CD14-positive monocyte (primary cell): ENCODE measurements around the gene SETBP1. TPM values are rescaled to one million over a fixed set of nuclear protein-coding genes. Genes with fewer than 3 reads are reported as not detected.
"Not testable (repeated sequence)": the region's sequence is repeated elsewhere in the genome, so short reads cannot be mapped to it uniquely, and the experiment has no call there.

Source experiments
- DNase-seq, 3 donors: peaks; one replicate each; pipeline ENCODE4 v3.0.0-alpha.2; 2011 to 2022
- H2AFZ ChIP-seq: 2 replicates; pipeline ENCODE4 v1.6.0; 2012; ENCODE audit warnings: mild to moderate bottlenecking, low read depth, low read length, inconsistent platforms; ENCODE audit not compliant: insufficient read depth, poor library complexity, severe bottlenecking
- H3K27ac ChIP-seq, 2 donors: 1 replicate in 1 of 2; 2 replicates in 1 of 2; pipeline ENCODE4 v1.5.1; 2012 to 2013; ENCODE audit warnings: low read length in 2 of 2, control low read depth in 1 of 2, inconsistent platforms in 1 of 2, low read depth in 1 of 2, mild to moderate bottlenecking in 1 of 2
- H3K27me3 ChIP-seq, 2 donors: one replicate each; pipeline versions ENCODE4 v1.6.0 to v1.6.1; 2011 to 2013; ENCODE audit warnings: low read length in 2 of 2; ENCODE audit not compliant: control insufficient read depth in 2 of 2, insufficient read depth in 2 of 2
- H3K36me3 ChIP-seq, 2 donors: replicated peaks in 1 of 2; 1 replicate in 1 of 2; 2 replicates in 1 of 2; pipeline versions ENCODE4 v1.5.1 to v1.6.1; 2012 to 2013; ENCODE audit warnings: low read length in 2 of 2, control low read depth in 1 of 2, inconsistent platforms in 1 of 2, mild to moderate bottlenecking in 1 of 2; ENCODE audit not compliant: insufficient read depth in 2 of 2, control insufficient read depth in 1 of 2
- H3K4me1 ChIP-seq, 2 donors: 1 replicate in 1 of 2; 2 replicates in 1 of 2; pipeline versions ENCODE4 v1.5.1 to v1.6.1; 2012 to 2013; ENCODE audit warnings: low read length in 2 of 2, control low read depth in 1 of 2, inconsistent platforms in 1 of 2, mild to moderate bottlenecking in 1 of 2, moderate library complexity in 1 of 2; ENCODE audit not compliant: insufficient read depth in 2 of 2, control insufficient read depth in 1 of 2
- H3K4me2 ChIP-seq: replicated peaks from 2 replicates; pipeline ENCODE3; 2012; ENCODE audit warnings: low read length, moderate library complexity, mild to moderate bottlenecking; ENCODE audit not compliant: poor library complexity, severe bottlenecking; ENCODE audit errors: extremely low read depth
- H3K4me3 ChIP-seq, 3 experiments: fragments of 200-600 bp in 1 of 3; sonication (generic) in 1 of 3; replicated peaks in 1 of 3; 1 replicate in 2 of 3; 2 replicates in 1 of 3; pipeline ENCODE4 v1.5.1; 2011 to 2013; ENCODE audit warnings: low read length in 3 of 3, mild to moderate bottlenecking in 3 of 3, control low read depth in 2 of 3, low read depth in 2 of 3, inconsistent platforms in 1 of 3, moderate library complexity in 1 of 3
- H3K79me2 ChIP-seq: 2 replicates; pipeline ENCODE4 v1.6.0; 2012; ENCODE audit warnings: mild to moderate bottlenecking, control low read depth, inconsistent platforms, low read length, moderate library complexity; ENCODE audit not compliant: insufficient read depth
- H3K9ac ChIP-seq: 2 replicates; pipeline ENCODE4 v1.6.0; 2017; ENCODE audit warnings: low read length, mild to moderate bottlenecking; ENCODE audit not compliant: insufficient read depth, poor library complexity, severe bottlenecking
- H3K9me3 ChIP-seq, 2 donors: replicated peaks in 1 of 2; 1 replicate in 1 of 2; 2 replicates in 1 of 2; pipeline versions ENCODE4 v1.5.1 to v1.6.1; 2012 to 2013; ENCODE audit warnings: low read length in 2 of 2, control low read depth in 1 of 2; ENCODE audit not compliant: control insufficient read depth in 1 of 2, insufficient read depth in 1 of 2
- H4K20me1 ChIP-seq: 2 replicates; pipeline ENCODE4 v1.6.0; 2012; ENCODE audit warnings: mild to moderate bottlenecking, low read length, control low read depth, moderate library complexity; ENCODE audit not compliant: insufficient read depth
- H3K27ac Mint-ChIP-seq, 7 donors: one replicate each; pipeline ENCODE4 v1.8.0; 2020; ENCODE audit warnings: mild to moderate bottlenecking in 7 of 7, mixed read lengths in 7 of 7, moderate library complexity in 6 of 7, inconsistent platforms in 2 of 7
- H3K27me3 Mint-ChIP-seq, 3 donors: one replicate each; pipeline ENCODE4 v1.8.0; 2021 to 2022; ENCODE audit warnings: low read depth in 3 of 3, mild to moderate bottlenecking in 3 of 3, mixed read lengths in 3 of 3, moderate library complexity in 3 of 3, inconsistent platforms in 1 of 3
- H3K36me3 Mint-ChIP-seq, 2 donors: one replicate each; pipeline ENCODE4 v1.8.0; 2020; ENCODE audit warnings: mixed read lengths in 2 of 2, inconsistent platforms in 1 of 2, mild to moderate bottlenecking in 1 of 2
- H3K4me1 Mint-ChIP-seq: one replicate; pipeline ENCODE4 v1.8.0; 2020; ENCODE audit warnings: mild to moderate bottlenecking, mixed read lengths
- H3K4me3 Mint-ChIP-seq, 2 donors: one replicate each; pipeline ENCODE4 v1.8.0; 2020; ENCODE audit warnings: mild to moderate bottlenecking in 2 of 2, mixed read lengths in 2 of 2, moderate library complexity in 1 of 2
- H3K9me3 Mint-ChIP-seq, 7 donors: one replicate each; pipeline ENCODE4 v1.8.0; 2020 to 2022; ENCODE audit warnings: mixed read lengths in 7 of 7, mild to moderate bottlenecking in 6 of 7, moderate library complexity in 6 of 7, inconsistent platforms in 2 of 7
- WGBS: methylation state at CpG from one replicate; pipeline ENCODE4 v1.1.5; 2013; ENCODE audit warnings: missing lambda C conversion rate; ENCODE audit not compliant: insufficient coverage; 5-methylcytosine and 5-hydroxymethylcytosine counted together
- intact Hi-C, 2 donors: fragments of 100-400 bp; cut with micrococcal nuclease; formaldehyde crosslinking; loops; one replicate each; pipeline versions ENCODE4 v1.15.0 to v1.15.1; 2023
- polyA plus RNA-seq, 3 donors: library from polyadenylated mRNA; depleted of rRNA in 1 of 3; unstranded in 2 of 3; stranded (reverse) in 1 of 3; fragments of 300-500 nt in 2 of 3; fragments of >200 nt in 1 of 3; fragmentation: Illumina TruSeq in 2 of 3; gene quantifications; 1 replicate in 2 of 3; 2 replicates in 1 of 3; pipeline ENCODE4 v1.2.3, GENCODE V29; 2012 to 2021
- TF ChIP-seq, protein P1 (sequence below): fragments of 200-600 bp; IDR thresholded peaks from one replicate; pipeline ENCODE4 v1.8.0; 2022; ENCODE audit warnings: antibody characterized with exemption, mild to moderate bottlenecking

The SETBP1 gene
- polyA plus RNA-seq, 3 donors = 0.01 to 1.2 TPM; not detected in 1

DNA sequence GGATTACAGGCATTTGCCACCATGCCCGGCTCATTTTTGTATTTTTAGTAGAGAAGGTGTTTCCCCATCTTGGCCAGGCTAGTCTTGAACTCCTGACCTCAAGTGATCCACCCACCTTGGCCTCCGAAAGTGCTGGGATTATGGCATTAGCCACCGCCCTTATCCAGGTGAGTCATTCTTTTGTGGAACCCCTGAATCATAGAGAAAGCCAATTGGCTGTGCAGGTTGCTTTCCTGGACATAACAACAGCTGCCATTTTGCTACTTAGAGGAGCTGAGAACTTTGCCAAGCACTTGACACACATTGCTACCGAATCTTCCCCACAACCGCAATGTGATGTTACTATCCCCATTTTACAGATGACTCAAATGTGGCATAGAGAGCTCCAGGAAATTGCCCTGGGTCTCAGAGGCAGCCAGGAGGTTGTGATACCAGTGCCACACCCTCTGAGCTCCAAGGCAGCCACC, 36.0 kb downstream of the SETBP1 start:
- TF ChIP-seq, protein P1, sequence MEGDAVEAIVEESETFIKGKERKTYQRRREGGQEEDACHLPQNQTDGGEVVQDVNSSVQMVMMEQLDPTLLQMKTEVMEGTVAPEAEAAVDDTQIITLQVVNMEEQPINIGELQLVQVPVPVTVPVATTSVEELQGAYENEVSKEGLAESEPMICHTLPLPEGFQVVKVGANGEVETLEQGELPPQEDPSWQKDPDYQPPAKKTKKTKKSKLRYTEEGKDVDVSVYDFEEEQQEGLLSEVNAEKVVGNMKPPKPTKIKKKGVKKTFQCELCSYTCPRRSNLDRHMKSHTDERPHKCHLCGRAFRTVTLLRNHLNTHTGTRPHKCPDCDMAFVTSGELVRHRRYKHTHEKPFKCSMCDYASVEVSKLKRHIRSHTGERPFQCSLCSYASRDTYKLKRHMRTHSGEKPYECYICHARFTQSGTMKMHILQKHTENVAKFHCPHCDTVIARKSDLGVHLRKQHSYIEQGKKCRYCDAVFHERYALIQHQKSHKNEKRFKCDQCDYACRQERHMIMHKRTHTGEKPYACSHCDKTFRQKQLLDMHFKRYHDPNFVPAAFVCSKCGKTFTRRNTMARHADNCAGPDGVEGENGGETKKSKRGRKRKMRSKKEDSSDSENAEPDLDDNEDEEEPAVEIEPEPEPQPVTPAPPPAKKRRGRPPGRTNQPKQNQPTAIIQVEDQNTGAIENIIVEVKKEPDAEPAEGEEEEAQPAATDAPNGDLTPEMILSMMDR = no peak
- Histone ChIP-seq H3K79me2 (no peaks in the 10 kb centered on the region), H4K20me1 (no peaks in the 10 kb centered on the region), H3K4me2 (no peak overlapping the region), H3K27ac (no peak overlapping the region), H3K4me3 (no peak overlapping the region), H3K9me3 (no peaks in the 10 kb centered on the region), H3K36me3 (no peaks in the 10 kb centered on the region), H3K9ac (no peak overlapping the region), H2AFZ (no peak overlapping the region), H3K4me1 (no peaks in the 10 kb centered on the region), H3K27me3 (peaks cover 83 to 92% of the 10 kb centered on the region in 2 donors)
- 88% methylated on average over 4 of the region's 5 CpGs for WGBS
- Mint-ChIP-seq H3K27me3 (peaks cover 80 to 99% (median 92%) of the 10 kb centered on the region in 3 donors), H3K4me3 (peak overlapping the region in 1 of 2 donors; percentile 69), H3K27ac (peak overlapping the region in 1 of 7 donors; percentile 45), H3K9me3 (peaks cover 0 to 3% (median 0%) of the 10 kb centered on the region in 7 donors), H3K4me1 (peaks cover 2% of the 10 kb centered on the region), H3K36me3 (no peaks in the 10 kb centered on the region)
- intact Hi-C loops = no loop called here
- no peak for DNase-seq

DNA sequence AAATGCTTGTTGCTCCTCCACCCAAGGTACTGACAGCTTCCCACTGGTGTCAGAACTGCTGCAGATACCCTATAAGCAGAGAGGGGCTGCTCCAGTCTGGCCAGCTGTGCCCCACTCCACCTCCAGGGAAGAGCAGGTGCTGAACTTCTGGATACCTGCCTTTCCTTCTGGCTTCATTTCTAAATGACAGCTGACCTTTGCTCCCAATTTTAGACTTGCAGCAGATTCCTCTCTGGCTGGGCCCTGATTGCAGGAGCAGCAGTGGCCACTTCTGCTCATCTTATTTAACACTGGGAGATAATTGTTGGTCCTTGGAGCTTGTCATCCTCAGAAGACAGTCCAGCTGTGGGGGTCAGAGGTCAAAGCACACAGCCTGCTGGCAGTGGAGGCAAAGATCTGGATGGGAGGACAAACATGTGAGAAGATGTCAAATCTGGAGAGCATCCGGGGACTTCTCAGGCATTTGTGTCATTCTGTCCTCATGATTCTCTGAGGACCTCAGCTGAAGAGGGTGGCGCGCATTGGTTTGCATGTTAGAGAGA, 38.9 kb downstream of the SETBP1 start:
- WGBS = 97% methylated on average over 3 of the region's 3 CpGs
- no peak overlapping the region for H3K4me3 ChIP-seq
- intact Hi-C loops = no loop called here
- H3K4me3 Mint-ChIP-seq = peak overlapping the region in 1 of 2 donors; percentile 76
- TF ChIP-seq, protein P1 = no peak
- H3K4me1 Mint-ChIP-seq = peaks cover 17% of the 10 kb centered on the region
- peaks cover 0 to 2% (median 0%) of the 10 kb centered on the region in 7 donors for H3K9me3 Mint-ChIP-seq
- no peaks in the 10 kb centered on the region for H3K36me3 ChIP-seq
- H3K4me2 ChIP-seq = no peak overlapping the region
- H3K27me3 Mint-ChIP-seq = peaks cover 91 to 99% (median 93%) of the 10 kb centered on the region in 3 donors
- no peak overlapping the region for H3K27ac Mint-ChIP-seq
- H3K79me2 ChIP-seq = no peaks in the 10 kb centered on the region
- no peaks in the 10 kb centered on the region for H4K20me1 ChIP-seq
- H2AFZ ChIP-seq = no peak overlapping the region
- no peaks in the 10 kb centered on the region for H3K9me3 ChIP-seq
- peaks cover 93 to 96% of the 10 kb centered on the region in 2 donors for H3K27me3 ChIP-seq
- H3K9ac ChIP-seq = no peak overlapping the region
- peaks cover 9 to 10% of the 10 kb centered on the region in 2 donors for H3K4me1 ChIP-seq
- DNase-seq = no peak
- H3K36me3 Mint-ChIP-seq = no peaks in the 10 kb centered on the region
- H3K27ac ChIP-seq = no peak overlapping the region

DNA sequence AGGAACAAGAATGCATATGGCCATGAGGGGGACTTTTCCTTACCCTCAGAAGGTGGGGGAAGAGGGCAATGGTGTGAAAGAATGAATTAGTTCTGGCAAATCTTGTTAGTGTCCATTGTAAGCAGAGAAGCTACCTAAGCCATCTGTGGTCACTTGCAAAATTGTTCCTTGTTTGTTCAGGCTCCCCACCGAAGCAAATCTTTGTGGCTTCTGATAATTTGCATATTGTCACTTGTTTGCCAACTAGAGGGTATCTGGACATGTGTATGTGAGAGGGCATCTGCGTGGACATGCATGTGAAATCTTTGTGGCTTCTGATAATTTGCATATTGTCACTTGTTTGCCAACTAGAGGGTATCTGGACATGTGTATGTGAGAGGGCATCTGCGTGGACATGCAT, 41.1 kb downstream of the SETBP1 start:
- H3K4me2 ChIP-seq, intact Hi-C loops, H3K4me3 ChIP-seq, DNase-seq, H3K36me3 ChIP-seq, H3K36me3 Mint-ChIP-seq, H3K27ac Mint-ChIP-seq, H3K9me3 ChIP-seq, H3K79me2 ChIP-seq, H3K27ac ChIP-seq, H3K9ac ChIP-seq, H2AFZ ChIP-seq, H3K9me3 Mint-ChIP-seq, H4K20me1 ChIP-seq: not testable (repeated sequence)
- Histone ChIP-seq H3K4me1 (peaks cover 28 to 31% of the 10 kb centered on the region in 2 donors), H3K27me3 (peaks cover 89 to 94% of the 10 kb centered on the region in 2 donors)
- Mint-ChIP-seq H3K4me1 (peaks cover 39% of the 10 kb centered on the region), H3K4me3 (peak overlapping the region in 1 of 2 donors; percentile 88), H3K27me3 (peaks cover 88 to 99% (median 94%) of the 10 kb centered on the region in 3 donors)
- WGBS = 58% methylated on average over 3 of the region's 3 CpGs
